CD14-positive monocyte (primary cell): ENCODE results near the gene KCNK3. TPM values are rescaled to one million over a fixed set of nuclear protein-coding genes. Genes with fewer than 3 reads are reported as not detected.

Experiments
- DNase-seq, 3 donors: peaks; one replicate each; pipeline ENCODE4 v3.0.0-alpha.2; 2011 to 2022
- H2AFZ ChIP-seq: 2 replicates; pipeline ENCODE4 v1.6.0; 2012; ENCODE audit warnings: mild to moderate bottlenecking, low read depth, low read length, inconsistent platforms; ENCODE audit not compliant: insufficient read depth, poor library complexity, severe bottlenecking
- H3K27ac ChIP-seq, 2 donors: 1 replicate in 1 of 2; 2 replicates in 1 of 2; pipeline ENCODE4 v1.5.1; 2012 to 2013; ENCODE audit warnings: low read length in 2 of 2, control low read depth in 1 of 2, inconsistent platforms in 1 of 2, low read depth in 1 of 2, mild to moderate bottlenecking in 1 of 2
- H3K27me3 ChIP-seq, 2 donors: one replicate each; pipeline versions ENCODE4 v1.6.0 to v1.6.1; 2011 to 2013; ENCODE audit warnings: low read length in 2 of 2; ENCODE audit not compliant: control insufficient read depth in 2 of 2, insufficient read depth in 2 of 2
- H3K36me3 ChIP-seq, 2 donors: replicated peaks in 1 of 2; 1 replicate in 1 of 2; 2 replicates in 1 of 2; pipeline versions ENCODE4 v1.5.1 to v1.6.1; 2012 to 2013; ENCODE audit warnings: low read length in 2 of 2, control low read depth in 1 of 2, inconsistent platforms in 1 of 2, mild to moderate bottlenecking in 1 of 2; ENCODE audit not compliant: insufficient read depth in 2 of 2, control insufficient read depth in 1 of 2
- H3K4me1 ChIP-seq, 2 donors: 1 replicate in 1 of 2; 2 replicates in 1 of 2; pipeline versions ENCODE4 v1.5.1 to v1.6.1; 2012 to 2013; ENCODE audit warnings: low read length in 2 of 2, control low read depth in 1 of 2, inconsistent platforms in 1 of 2, mild to moderate bottlenecking in 1 of 2, moderate library complexity in 1 of 2; ENCODE audit not compliant: insufficient read depth in 2 of 2, control insufficient read depth in 1 of 2
- H3K4me2 ChIP-seq: replicated peaks from 2 replicates; pipeline ENCODE3; 2012; ENCODE audit warnings: low read length, moderate library complexity, mild to moderate bottlenecking; ENCODE audit not compliant: poor library complexity, severe bottlenecking; ENCODE audit errors: extremely low read depth
- H3K4me3 ChIP-seq, 3 experiments: fragments of 200-600 bp in 1 of 3; sonication (generic) in 1 of 3; replicated peaks in 1 of 3; 1 replicate in 2 of 3; 2 replicates in 1 of 3; pipeline ENCODE4 v1.5.1; 2011 to 2013; ENCODE audit warnings: low read length in 3 of 3, mild to moderate bottlenecking in 3 of 3, control low read depth in 2 of 3, low read depth in 2 of 3, inconsistent platforms in 1 of 3, moderate library complexity in 1 of 3
- H3K79me2 ChIP-seq: 2 replicates; pipeline ENCODE4 v1.6.0; 2012; ENCODE audit warnings: mild to moderate bottlenecking, control low read depth, inconsistent platforms, low read length, moderate library complexity; ENCODE audit not compliant: insufficient read depth
- H3K9ac ChIP-seq: 2 replicates; pipeline ENCODE4 v1.6.0; 2017; ENCODE audit warnings: low read length, mild to moderate bottlenecking; ENCODE audit not compliant: insufficient read depth, poor library complexity, severe bottlenecking
- H3K9me3 ChIP-seq, 2 donors: replicated peaks in 1 of 2; 1 replicate in 1 of 2; 2 replicates in 1 of 2; pipeline versions ENCODE4 v1.5.1 to v1.6.1; 2012 to 2013; ENCODE audit warnings: low read length in 2 of 2, control low read depth in 1 of 2; ENCODE audit not compliant: control insufficient read depth in 1 of 2, insufficient read depth in 1 of 2
- H4K20me1 ChIP-seq: 2 replicates; pipeline ENCODE4 v1.6.0; 2012; ENCODE audit warnings: mild to moderate bottlenecking, low read length, control low read depth, moderate library complexity; ENCODE audit not compliant: insufficient read depth
- H3K27ac Mint-ChIP-seq, 7 donors: one replicate each; pipeline ENCODE4 v1.8.0; 2020; ENCODE audit warnings: mild to moderate bottlenecking in 7 of 7, mixed read lengths in 7 of 7, moderate library complexity in 6 of 7, inconsistent platforms in 2 of 7
- H3K27me3 Mint-ChIP-seq, 3 donors: one replicate each; pipeline ENCODE4 v1.8.0; 2021 to 2022; ENCODE audit warnings: low read depth in 3 of 3, mild to moderate bottlenecking in 3 of 3, mixed read lengths in 3 of 3, moderate library complexity in 3 of 3, inconsistent platforms in 1 of 3
- H3K36me3 Mint-ChIP-seq, 2 donors: one replicate each; pipeline ENCODE4 v1.8.0; 2020; ENCODE audit warnings: mixed read lengths in 2 of 2, inconsistent platforms in 1 of 2, mild to moderate bottlenecking in 1 of 2
- H3K4me1 Mint-ChIP-seq: one replicate; pipeline ENCODE4 v1.8.0; 2020; ENCODE audit warnings: mild to moderate bottlenecking, mixed read lengths
- H3K4me3 Mint-ChIP-seq, 2 donors: one replicate each; pipeline ENCODE4 v1.8.0; 2020; ENCODE audit warnings: mild to moderate bottlenecking in 2 of 2, mixed read lengths in 2 of 2, moderate library complexity in 1 of 2
- H3K9me3 Mint-ChIP-seq, 7 donors: one replicate each; pipeline ENCODE4 v1.8.0; 2020 to 2022; ENCODE audit warnings: mixed read lengths in 7 of 7, mild to moderate bottlenecking in 6 of 7, moderate library complexity in 6 of 7, inconsistent platforms in 2 of 7
- CTCF ChIP-seq: fragments of 200-600 bp; IDR thresholded peaks from one replicate; pipeline ENCODE4 v1.8.0; 2022; ENCODE audit warnings: antibody characterized with exemption, mild to moderate bottlenecking
- WGBS: methylation state at CpG from one replicate; pipeline ENCODE4 v1.1.5; 2013; ENCODE audit warnings: missing lambda C conversion rate; ENCODE audit not compliant: insufficient coverage; 5-methylcytosine and 5-hydroxymethylcytosine counted together
- intact Hi-C, 2 donors: fragments of 100-400 bp; cut with micrococcal nuclease; formaldehyde crosslinking; loops; one replicate each; pipeline versions ENCODE4 v1.15.0 to v1.15.1; 2023
- polyA minus RNA-seq: library from RNA; depleted of rRNA, polyadenylated mRNA; stranded (reverse); fragments of >200 nt; gene quantifications from 2 replicates; pipeline ENCODE4 v1.2.3, GENCODE V29; 2012
- polyA plus RNA-seq, 3 donors: library from polyadenylated mRNA; depleted of rRNA in 1 of 3; unstranded in 2 of 3; stranded (reverse) in 1 of 3; fragments of 300-500 nt in 2 of 3; fragments of >200 nt in 1 of 3; fragmentation: Illumina TruSeq in 2 of 3; gene quantifications; 1 replicate in 2 of 3; 2 replicates in 1 of 3; pipeline ENCODE4 v1.2.3, GENCODE V29; 2012 to 2021
- total RNA-seq, 12 experiments: library from RNA in 1 of 12; stranded (reverse) in 1 of 12; fragments of 120-200 nt in 1 of 12; gene quantifications; one replicate each; pipeline ENCODE4 v1.2.4 and lab custom pipeline; 2013 to 2026; ENCODE audit warnings: mixed read lengths in 6 of 12, inconsistent platforms in 1 of 12

Gene KCNK3
- 0.37 TPM for total RNA-seq (2013)
- polyA plus RNA-seq (not detected), polyA minus RNA-seq (not detected in 2 replicates), total RNA-seq (lab: John Stamatoyannopoulos, UW) (0 to 1.4 (median 0) reads per million in 11 experiments)

- no peaks in the 10 kb centered on the region for H4K20me1 ChIP-seq
- intact Hi-C loops: no loop called here
- H3K27me3 ChIP-seq: peaks cover 44 to 67% of the 10 kb centered on the region in 2 donors
- Mint-ChIP-seq H3K36me3 (no peaks in the 10 kb centered on the region), H3K27ac (peak within 1 kb of the TSS in 1 of 7 donors; percentile 68), H3K9me3 (peaks cover 0 to 11% (median 3%) of the 10 kb centered on the region in 7 donors), H3K27me3 (peaks cover 59 to 70% (median 60%) of the 10 kb centered on the region in 3 donors), H3K4me3 (peak within 1 kb of the TSS in 1 of 2 donors; percentile 82), H3K4me1 (peaks cover 2% of the 10 kb centered on the region)
- H3K36me3 ChIP-seq: no peaks in the 10 kb centered on the region
- WGBS: 2% methylated on average over 40 of the region's 64 CpGs
- H3K4me2 ChIP-seq: no peak within 1 kb of the TSS
- no peaks in the 10 kb centered on the region for H3K4me1 ChIP-seq
- H2AFZ ChIP-seq: no peak within 1 kb of the TSS
- peaks cover 0 to 8% of the 10 kb centered on the region in 2 donors for H3K9me3 ChIP-seq
- H3K79me2 ChIP-seq: no peaks in the 10 kb centered on the region
- no peak within 1 kb of the TSS for H3K4me3 ChIP-seq
- H3K9ac ChIP-seq: no peak within 1 kb of the TSS
- no peak for DNase-seq
- no peak for TF ChIP-seq CTCF
- H3K27ac ChIP-seq: no peak within 1 kb of the TSS
Observed at GRCh38 chr2:26692279-26692896, at the start of gene KCNK3. TSS of gene KCNK3 (plus strand) at chr2:26692722. CDS start at chr2:26692876, 154 bp downstream.

GRCh38 chr2:26644188-26644835 is 48.2 kb upstream of the KCNK3 start:
- Mint-ChIP-seq H3K36me3 (no peaks in the 10 kb centered on the region), H3K4me3 (no peak overlapping the region), H3K27me3 (peaks cover 19 to 37% (median 23%) of the 10 kb centered on the region in 3 donors), H3K9me3 (no peaks in the 10 kb centered on the region), H3K4me1 (peaks cover 5% of the 10 kb centered on the region), H3K27ac (no peak overlapping the region)
- Histone ChIP-seq H3K4me3 (no peak overlapping the region), H2AFZ (no peak overlapping the region), H3K27ac (no peak overlapping the region), H3K27me3 (peaks cover 0 to 11% of the 10 kb centered on the region in 2 donors), H3K79me2 (no peaks in the 10 kb centered on the region), H3K4me2 (no peak overlapping the region), H4K20me1 (no peaks in the 10 kb centered on the region), H3K9ac (no peak overlapping the region), H3K9me3 (no peaks in the 10 kb centered on the region), H3K36me3 (no peaks in the 10 kb centered on the region), H3K4me1 (no peaks in the 10 kb centered on the region)
- no peak for DNase-seq
- WGBS: 78% methylated on average over 9 of the region's 13 CpGs
- no peak for TF ChIP-seq CTCF
- intact Hi-C loops: no loop called here
